GM23338 (cell line): Measurements from ENCODE around the gene TRIML2. TPM values are rescaled to one million over a fixed set of nuclear protein-coding genes. Genes with fewer than 3 reads are reported as not detected.

Source experiments
- ATAC-seq: fragments of 200-7000 bp; cut with Tn5 transposase; 3 replicates; pipeline ENCODE4 v1.9.1; 2020
- DNase-seq: peaks from one replicate; pipeline ENCODE4 v3.0.0-alpha.2; 2015; ENCODE audit warnings: low spot score
- H2AFZ ChIP-seq: fragments of 200-600 bp; sonication (generic); 2 replicates; pipeline ENCODE4 v1.8.0; 2016; ENCODE audit warnings: antibody characterized with exemption, mild to moderate bottlenecking, moderate library complexity
- H3F3A ChIP-seq: fragments of 200-600 bp; sonication (generic); replicated peaks from 2 replicates; pipeline ENCODE4 v1.8.0; 2017; ENCODE audit warnings: antibody characterized with exemption, mixed run types, low read depth
- H3K27ac ChIP-seq: fragments of 200-600 bp; sonication (generic); 2 replicates; pipeline ENCODE4 v1.6.1; 2016; ENCODE audit warnings: low read depth
- H3K27me3 ChIP-seq: fragments of 200-600 bp; sonication (generic); 2 replicates; pipeline ENCODE4 v1.8.0; 2016; ENCODE audit warnings: mild to moderate bottlenecking, mixed run types, moderate library complexity; ENCODE audit not compliant: insufficient read depth
- H3K36me3 ChIP-seq: fragments of 200-600 bp; sonication (generic); 2 replicates; pipeline ENCODE4 v1.8.0; 2016; ENCODE audit warnings: mild to moderate bottlenecking; ENCODE audit not compliant: insufficient read depth
- H3K4me1 ChIP-seq: fragments of 200-600 bp; sonication (generic); 2 replicates; pipeline ENCODE4 v1.8.0; 2016; ENCODE audit warnings: mild to moderate bottlenecking, moderate library complexity; ENCODE audit not compliant: insufficient read depth
- H3K4me2 ChIP-seq: fragments of 200-600 bp; sonication (generic); 2 replicates; pipeline ENCODE4 v1.7.1; 2017; ENCODE audit warnings: mixed run types
- H3K4me3 ChIP-seq: fragments of 200-600 bp; sonication (generic); 2 replicates; pipeline ENCODE4 v1.6.1; 2016; ENCODE audit warnings: mixed run types
- H3K79me2 ChIP-seq: fragments of 200-600 bp; sonication (generic); replicated peaks from 2 replicates; pipeline ENCODE4 v1.8.0; 2017; ENCODE audit warnings: mild to moderate bottlenecking; ENCODE audit not compliant: insufficient read depth
- H3K9me2 ChIP-seq: fragments of 200-600 bp; sonication (generic); 2 replicates; pipeline ENCODE4 v1.8.0; 2017; ENCODE audit not compliant: insufficient read depth
- H4K20me1 ChIP-seq: fragments of 200-600 bp; sonication (generic); replicated peaks from 2 replicates; pipeline ENCODE4 v1.8.0; 2017; ENCODE audit warnings: mild to moderate bottlenecking; ENCODE audit not compliant: insufficient read depth
- H3K27ac Mint-ChIP-seq: 2 replicates; pipeline ENCODE4 v1.8.0; 2020; ENCODE audit warnings: inconsistent platforms, mild to moderate bottlenecking, moderate library complexity, mixed read lengths
- H3K27me3 Mint-ChIP-seq: 3 replicates; pipeline ENCODE4 v1.8.0; 2022; ENCODE audit warnings: low read depth, mild to moderate bottlenecking, moderate library complexity, mixed read lengths, inconsistent platforms; ENCODE audit not compliant: insufficient read depth, poor library complexity
- H3K36me3 Mint-ChIP-seq: 3 replicates; pipeline ENCODE4 v1.8.0; 2021; ENCODE audit warnings: low read depth, mild to moderate bottlenecking, inconsistent platforms, moderate library complexity, mixed read lengths
- H3K4me1 Mint-ChIP-seq: 3 replicates; pipeline ENCODE4 v1.8.0; 2020; ENCODE audit warnings: mild to moderate bottlenecking, inconsistent platforms, mixed read lengths
- H3K4me3 Mint-ChIP-seq: 3 replicates; pipeline ENCODE4 v1.8.0; 2021; ENCODE audit warnings: moderate library complexity, mild to moderate bottlenecking, inconsistent platforms, mixed read lengths
- H3K9me3 Mint-ChIP-seq: 3 replicates; pipeline ENCODE4 v1.8.0; 2020; ENCODE audit warnings: moderate library complexity, mild to moderate bottlenecking, inconsistent platforms, mixed read lengths
- CREB1 ChIP-seq: fragments of 250-450 bp; sonication (Bioruptor Pico); IDR thresholded peaks from 2 replicates; pipeline ENCODE4 v1.5.0; 2020; ENCODE audit warnings: low read depth, mild to moderate bottlenecking, moderate library complexity
- EZH2 ChIP-seq: fragments of 200-600 bp; sonication (generic); IDR thresholded peaks from one replicate; pipeline ENCODE4 v1.8.0; 2017; ENCODE audit warnings: antibody characterized with exemption, mild to moderate bottlenecking, low read depth; ENCODE audit not compliant: unreplicated experiment
- EZH2phosphoT487 ChIP-seq: fragments of 200-600 bp; sonication (generic); IDR thresholded peaks from one replicate; pipeline ENCODE4 v1.8.1; 2018; ENCODE audit warnings: antibody characterized with exemption; ENCODE audit not compliant: unreplicated experiment
- JUNB ChIP-seq: IDR thresholded peaks from one replicate; pipeline ENCODE4 v1.6.1; 2016; ENCODE audit warnings: antibody characterized with exemption; ENCODE audit not compliant: unreplicated experiment
- NANOG ChIP-seq: IDR thresholded peaks from 2 replicates; pipeline ENCODE4 v1.6.1; 2016; ENCODE audit warnings: antibody characterized with exemption, borderline replicate concordance
- POLR2AphosphoS5 ChIP-seq: IDR thresholded peaks from 2 replicates; pipeline ENCODE4 v1.6.1; 2016; ENCODE audit warnings: antibody characterized with exemption, low read depth
- STAT1 ChIP-seq: IDR thresholded peaks from one replicate; pipeline ENCODE4 v1.6.1; 2016; ENCODE audit warnings: antibody characterized with exemption; ENCODE audit not compliant: unreplicated experiment
- ZNF114 ChIP-seq: fragments of 250-450 bp; sonication (Bioruptor Pico); IDR thresholded peaks from 2 replicates; pipeline ENCODE4 v1.5.0; 2020; ENCODE audit warnings: mild to moderate bottlenecking, moderate library complexity
- ZNF331 ChIP-seq: fragments of 250-450 bp; sonication (Bioruptor Pico); IDR thresholded peaks from 2 replicates; pipeline ENCODE4 v1.5.0; 2020; ENCODE audit warnings: low read depth, mild to moderate bottlenecking, moderate library complexity
- polyA plus RNA-seq: library from polyadenylated mRNA; unstranded; fragments of >200 nt; fragmentation: Nextera tagmentation; extraction: Ambion mirVana; gene quantifications from 2 replicates; pipeline ENCODE4 v1.2.1, GENCODE V29; 2016
- total RNA-seq: library from RNA; depleted of rRNA; stranded (reverse); fragments of >200 nt; shearing (Covaris generic); gene quantifications from 2 replicates; pipeline ENCODE4 v1.2.3, GENCODE V29; 2014
- TF ChIP-seq, protein P1 (sequence below), 2 experiments: fragments of 200-600 bp in 1 of 2; sonication (generic) in 1 of 2; conservative IDR thresholded peaks; 2 replicates each; pipeline versions ENCODE4 v1.5.1 to v1.6.1; 2016 to 2017; ENCODE audit warnings: antibody characterized with exemption in 2 of 2, low read depth in 2 of 2, mild to moderate bottlenecking in 2 of 2, moderate library complexity in 1 of 2
- TF ChIP-seq, protein P2 (sequence below): IDR thresholded peaks from one replicate; pipeline ENCODE4 v1.6.1; 2018; ENCODE audit warnings: antibody characterized with exemption; ENCODE audit not compliant: unreplicated experiment
- TF ChIP-seq, protein P3 (sequence below): fragments of 250-450 bp; sonication (Bioruptor Pico); IDR thresholded peaks from 2 replicates; pipeline ENCODE4 v1.5.0; 2020; ENCODE audit warnings: mild to moderate bottlenecking, moderate library complexity
- TF ChIP-seq, protein P4 (sequence below): IDR thresholded peaks from 2 replicates; pipeline ENCODE4 v1.6.1; 2016; ENCODE audit warnings: antibody characterized with exemption

The TRIML2 gene
- total and polyA plus RNA-seq, 2 experiments from 2014 or later: 57.8 to 77.9 TPM

DNA sequence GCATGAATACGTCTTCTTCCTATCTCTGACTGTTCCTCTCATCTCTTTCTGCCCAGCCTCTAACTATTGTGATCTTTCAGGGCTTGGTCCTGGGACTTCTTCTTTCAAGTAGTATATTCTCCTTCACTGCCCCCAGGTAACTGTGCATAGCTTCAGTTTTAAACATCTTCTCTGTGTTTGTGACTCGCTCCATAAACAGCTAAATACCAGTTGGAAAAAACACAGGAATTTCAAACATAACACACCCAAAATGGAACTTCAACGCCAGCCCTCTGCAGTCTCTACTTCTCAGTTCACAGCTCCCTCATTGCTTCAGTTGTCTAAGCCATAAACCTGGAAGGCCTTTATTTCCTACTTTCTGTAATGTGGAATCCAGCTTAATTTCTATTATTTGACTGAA, 16.6 kb downstream of the TRIML2 start:
- H3K79me2 ChIP-seq: no peaks in the 10 kb centered on the region
- H3K4me1 ChIP-seq: no peaks in the 10 kb centered on the region
- no peaks in the 10 kb centered on the region; the same call in 2 of the 3 replicates for H3K9me3 Mint-ChIP-seq
- H3F3A ChIP-seq: no peaks in the 10 kb centered on the region
- no peaks in the 10 kb centered on the region for H3K9me2 ChIP-seq
- no peak overlapping the region for H3K4me3 Mint-ChIP-seq
- peaks cover 3% of the 10 kb centered on the region for H3K27me3 Mint-ChIP-seq
- no peak overlapping the region for H3K27ac ChIP-seq
- H4K20me1 ChIP-seq: 0 out of 2 replicates have a peak, but pooled peaks cover 3% of the 10 kb centered on the region
- DNase-seq (no peak), ATAC-seq (no peak)
- peaks cover 52% of the 10 kb centered on the region for H3K36me3 ChIP-seq
- no peaks in the 10 kb centered on the region for H3K4me1 Mint-ChIP-seq
- H3K36me3 Mint-ChIP-seq: peaks cover 88% of the 10 kb centered on the region
- no peaks in the 10 kb centered on the region for H3K27me3 ChIP-seq
- no peak overlapping the region; the same call in 1 of the 2 replicates for H3K27ac Mint-ChIP-seq
- H3K4me3 ChIP-seq: no peak overlapping the region
- no peak overlapping the region for H2AFZ ChIP-seq
- TF ChIP-seq ZNF114 (CRISPR knock-in tag) (no peak), POLR2AphosphoS5 (no peak), EZH2phosphoT487 (no peak), NANOG (no peak), EZH2 (no peak), STAT1 (no peak), JUNB (no peak), CREB1 (no peak), ZNF331 (CRISPR knock-in tag) (no peak)
- TF ChIP-seq, protein P1, sequence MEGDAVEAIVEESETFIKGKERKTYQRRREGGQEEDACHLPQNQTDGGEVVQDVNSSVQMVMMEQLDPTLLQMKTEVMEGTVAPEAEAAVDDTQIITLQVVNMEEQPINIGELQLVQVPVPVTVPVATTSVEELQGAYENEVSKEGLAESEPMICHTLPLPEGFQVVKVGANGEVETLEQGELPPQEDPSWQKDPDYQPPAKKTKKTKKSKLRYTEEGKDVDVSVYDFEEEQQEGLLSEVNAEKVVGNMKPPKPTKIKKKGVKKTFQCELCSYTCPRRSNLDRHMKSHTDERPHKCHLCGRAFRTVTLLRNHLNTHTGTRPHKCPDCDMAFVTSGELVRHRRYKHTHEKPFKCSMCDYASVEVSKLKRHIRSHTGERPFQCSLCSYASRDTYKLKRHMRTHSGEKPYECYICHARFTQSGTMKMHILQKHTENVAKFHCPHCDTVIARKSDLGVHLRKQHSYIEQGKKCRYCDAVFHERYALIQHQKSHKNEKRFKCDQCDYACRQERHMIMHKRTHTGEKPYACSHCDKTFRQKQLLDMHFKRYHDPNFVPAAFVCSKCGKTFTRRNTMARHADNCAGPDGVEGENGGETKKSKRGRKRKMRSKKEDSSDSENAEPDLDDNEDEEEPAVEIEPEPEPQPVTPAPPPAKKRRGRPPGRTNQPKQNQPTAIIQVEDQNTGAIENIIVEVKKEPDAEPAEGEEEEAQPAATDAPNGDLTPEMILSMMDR (conservative IDR thresholded peaks at IDR 0.05; ENCODE audit: low read depth in 2 of 2): no peak
- TF ChIP-seq, protein P2, sequence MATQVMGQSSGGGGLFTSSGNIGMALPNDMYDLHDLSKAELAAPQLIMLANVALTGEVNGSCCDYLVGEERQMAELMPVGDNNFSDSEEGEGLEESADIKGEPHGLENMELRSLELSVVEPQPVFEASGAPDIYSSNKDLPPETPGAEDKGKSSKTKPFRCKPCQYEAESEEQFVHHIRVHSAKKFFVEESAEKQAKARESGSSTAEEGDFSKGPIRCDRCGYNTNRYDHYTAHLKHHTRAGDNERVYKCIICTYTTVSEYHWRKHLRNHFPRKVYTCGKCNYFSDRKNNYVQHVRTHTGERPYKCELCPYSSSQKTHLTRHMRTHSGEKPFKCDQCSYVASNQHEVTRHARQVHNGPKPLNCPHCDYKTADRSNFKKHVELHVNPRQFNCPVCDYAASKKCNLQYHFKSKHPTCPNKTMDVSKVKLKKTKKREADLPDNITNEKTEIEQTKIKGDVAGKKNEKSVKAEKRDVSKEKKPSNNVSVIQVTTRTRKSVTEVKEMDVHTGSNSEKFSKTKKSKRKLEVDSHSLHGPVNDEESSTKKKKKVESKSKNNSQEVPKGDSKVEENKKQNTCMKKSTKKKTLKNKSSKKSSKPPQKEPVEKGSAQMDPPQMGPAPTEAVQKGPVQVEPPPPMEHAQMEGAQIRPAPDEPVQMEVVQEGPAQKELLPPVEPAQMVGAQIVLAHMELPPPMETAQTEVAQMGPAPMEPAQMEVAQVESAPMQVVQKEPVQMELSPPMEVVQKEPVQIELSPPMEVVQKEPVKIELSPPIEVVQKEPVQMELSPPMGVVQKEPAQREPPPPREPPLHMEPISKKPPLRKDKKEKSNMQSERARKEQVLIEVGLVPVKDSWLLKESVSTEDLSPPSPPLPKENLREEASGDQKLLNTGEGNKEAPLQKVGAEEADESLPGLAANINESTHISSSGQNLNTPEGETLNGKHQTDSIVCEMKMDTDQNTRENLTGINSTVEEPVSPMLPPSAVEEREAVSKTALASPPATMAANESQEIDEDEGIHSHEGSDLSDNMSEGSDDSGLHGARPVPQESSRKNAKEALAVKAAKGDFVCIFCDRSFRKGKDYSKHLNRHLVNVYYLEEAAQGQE: no peak
- TF ChIP-seq, protein P3, sequence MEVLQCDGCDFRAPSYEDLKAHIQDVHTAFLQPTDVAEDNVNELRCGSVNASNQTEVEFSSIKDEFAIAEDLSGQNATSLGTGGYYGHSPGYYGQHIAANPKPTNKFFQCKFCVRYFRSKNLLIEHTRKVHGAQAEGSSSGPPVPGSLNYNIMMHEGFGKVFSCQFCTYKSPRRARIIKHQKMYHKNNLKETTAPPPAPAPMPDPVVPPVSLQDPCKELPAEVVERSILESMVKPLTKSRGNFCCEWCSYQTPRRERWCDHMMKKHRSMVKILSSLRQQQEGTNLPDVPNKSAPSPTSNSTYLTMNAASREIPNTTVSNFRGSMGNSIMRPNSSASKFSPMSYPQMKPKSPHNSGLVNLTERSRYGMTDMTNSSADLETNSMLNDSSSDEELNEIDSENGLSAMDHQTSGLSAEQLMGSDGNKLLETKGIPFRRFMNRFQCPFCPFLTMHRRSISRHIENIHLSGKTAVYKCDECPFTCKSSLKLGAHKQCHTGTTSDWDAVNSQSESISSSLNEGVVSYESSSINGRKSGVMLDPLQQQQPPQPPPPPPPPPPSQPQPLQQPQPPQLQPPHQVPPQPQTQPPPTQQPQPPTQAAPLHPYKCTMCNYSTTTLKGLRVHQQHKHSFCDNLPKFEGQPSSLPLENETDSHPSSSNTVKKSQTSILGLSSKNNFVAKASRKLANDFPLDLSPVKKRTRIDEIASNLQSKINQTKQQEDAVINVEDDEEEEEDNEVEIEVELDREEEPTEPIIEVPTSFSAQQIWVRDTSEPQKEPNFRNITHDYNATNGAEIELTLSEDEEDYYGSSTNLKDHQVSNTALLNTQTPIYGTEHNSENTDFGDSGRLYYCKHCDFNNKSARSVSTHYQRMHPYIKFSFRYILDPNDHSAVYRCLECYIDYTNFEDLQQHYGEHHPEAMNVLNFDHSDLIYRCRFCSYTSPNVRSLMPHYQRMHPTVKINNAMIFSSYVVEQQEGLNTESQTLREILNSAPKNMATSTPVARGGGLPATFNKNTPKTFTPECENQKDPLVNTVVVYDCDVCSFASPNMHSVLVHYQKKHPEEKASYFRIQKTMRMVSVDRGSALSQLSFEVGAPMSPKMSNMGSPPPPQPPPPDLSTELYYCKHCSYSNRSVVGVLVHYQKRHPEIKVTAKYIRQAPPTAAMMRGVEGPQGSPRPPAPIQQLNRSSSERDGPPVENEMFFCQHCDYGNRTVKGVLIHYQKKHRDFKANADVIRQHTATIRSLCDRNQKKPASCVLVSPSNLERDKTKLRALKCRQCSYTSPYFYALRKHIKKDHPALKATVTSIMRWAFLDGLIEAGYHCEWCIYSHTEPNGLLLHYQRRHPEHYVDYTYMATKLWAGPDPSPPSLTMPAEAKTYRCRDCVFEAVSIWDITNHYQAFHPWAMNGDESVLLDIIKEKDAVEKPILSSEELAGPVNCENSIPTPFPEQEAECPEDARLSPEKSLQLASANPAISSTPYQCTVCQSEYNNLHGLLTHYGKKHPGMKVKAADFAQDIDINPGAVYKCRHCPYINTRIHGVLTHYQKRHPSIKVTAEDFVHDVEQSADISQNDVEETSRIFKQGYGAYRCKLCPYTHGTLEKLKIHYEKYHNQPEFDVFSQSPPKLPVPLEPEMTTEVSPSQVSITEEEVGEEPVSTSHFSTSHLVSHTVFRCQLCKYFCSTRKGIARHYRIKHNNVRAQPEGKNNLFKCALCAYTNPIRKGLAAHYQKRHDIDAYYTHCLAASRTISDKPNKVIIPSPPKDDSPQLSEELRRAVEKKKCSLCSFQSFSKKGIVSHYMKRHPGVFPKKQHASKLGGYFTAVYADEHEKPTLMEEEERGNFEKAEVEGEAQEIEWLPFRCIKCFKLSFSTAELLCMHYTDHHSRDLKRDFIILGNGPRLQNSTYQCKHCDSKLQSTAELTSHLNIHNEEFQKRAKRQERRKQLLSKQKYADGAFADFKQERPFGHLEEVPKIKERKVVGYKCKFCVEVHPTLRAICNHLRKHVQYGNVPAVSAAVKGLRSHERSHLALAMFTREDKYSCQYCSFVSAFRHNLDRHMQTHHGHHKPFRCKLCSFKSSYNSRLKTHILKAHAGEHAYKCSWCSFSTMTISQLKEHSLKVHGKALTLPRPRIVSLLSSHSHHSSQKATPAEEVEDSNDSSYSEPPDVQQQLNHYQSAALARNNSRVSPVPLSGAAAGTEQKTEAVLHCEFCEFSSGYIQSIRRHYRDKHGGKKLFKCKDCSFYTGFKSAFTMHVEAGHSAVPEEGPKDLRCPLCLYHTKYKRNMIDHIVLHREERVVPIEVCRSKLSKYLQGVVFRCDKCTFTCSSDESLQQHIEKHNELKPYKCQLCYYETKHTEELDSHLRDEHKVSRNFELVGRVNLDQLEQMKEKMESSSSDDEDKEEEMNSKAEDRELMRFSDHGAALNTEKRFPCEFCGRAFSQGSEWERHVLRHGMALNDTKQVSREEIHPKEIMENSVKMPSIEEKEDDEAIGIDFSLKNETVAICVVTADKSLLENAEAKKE (CRISPR knock-in tag): no peak
- TF ChIP-seq, protein P4, sequence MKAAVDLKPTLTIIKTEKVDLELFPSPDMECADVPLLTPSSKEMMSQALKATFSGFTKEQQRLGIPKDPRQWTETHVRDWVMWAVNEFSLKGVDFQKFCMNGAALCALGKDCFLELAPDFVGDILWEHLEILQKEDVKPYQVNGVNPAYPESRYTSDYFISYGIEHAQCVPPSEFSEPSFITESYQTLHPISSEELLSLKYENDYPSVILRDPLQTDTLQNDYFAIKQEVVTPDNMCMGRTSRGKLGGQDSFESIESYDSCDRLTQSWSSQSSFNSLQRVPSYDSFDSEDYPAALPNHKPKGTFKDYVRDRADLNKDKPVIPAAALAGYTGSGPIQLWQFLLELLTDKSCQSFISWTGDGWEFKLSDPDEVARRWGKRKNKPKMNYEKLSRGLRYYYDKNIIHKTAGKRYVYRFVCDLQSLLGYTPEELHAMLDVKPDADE: no peak
- no peak overlapping the region for H3K4me2 ChIP-seq
